HCT116 (cell line): ENCODE data around the gene POMT1. TPM values are rescaled to one million over a fixed set of nuclear protein-coding genes. Genes with fewer than 3 reads are reported as not detected.

Experiments used
- ATAC-seq: fragments of 200-7000 bp; cut with Tn5 transposase; 2 replicates; pipeline ENCODE4 v1.9.1; 2020; ENCODE audit warnings: mild to moderate bottlenecking, moderate library complexity
- BruUV-seq: library from RNA; stranded (reverse); fragments of 400-500 nt; replicated peaks from 2 replicates; lab custom pipeline; 2021; lab: Mats Ljungman, UMichigan
- CTCF ChIA-PET: fragments of 300-600 bp; sonication (Branson Sonifier 250); formaldehyde crosslinking; loops from one replicate; lab custom pipeline; 2021; ENCODE audit warnings: antibody characterized with exemption; lab: Charles Lee
- POLR2A ChIA-PET: fragments of 300-600, 350-600 bp; sonication (Branson Sonifier 250); formaldehyde crosslinking; loops from one replicate; lab custom pipeline; 2021; ENCODE audit warnings: antibody characterized with exemption; lab: Charles Lee
- RAD21 ChIA-PET, 2 experiments: fragments of 300-600 bp; sonication (Branson Sonifier 250); formaldehyde crosslinking; loops; one replicate each; lab custom pipeline; 2023; ENCODE audit warnings: low total read pairs in 2 of 2; ENCODE audit not compliant: uncharacterized antibody in 2 of 2, unreplicated experiment in 2 of 2, low non-redundant PET in 1 of 2; lab: Charles Lee
- DNase-seq: peaks from one replicate; pipeline ENCODE4 v3.0.0-alpha.2; 2010; ENCODE audit warnings: low read depth, low spot score
- H2AFZ ChIP-seq: fragments of 200-600 bp; shearing (Covaris generic), sonication (generic); 2 replicates; pipeline ENCODE4 v1.6.1; 2017; ENCODE audit warnings: low read depth, mixed run types, mixed read lengths, antibody characterized with exemption, low read length; ENCODE audit not compliant: poor library complexity, severe bottlenecking
- H3K27ac ChIP-seq: 2 replicates; pipeline ENCODE4 v1.5.1; 2012; ENCODE audit warnings: low read depth, low read length
- H3K27me3 ChIP-seq: fragments of 200-600 bp; sonication (generic); 2 replicates; pipeline ENCODE4 v1.6.1; 2016; ENCODE audit warnings: mixed run types, low read length, mixed read lengths; ENCODE audit not compliant: insufficient read depth
- H3K36me3 ChIP-seq, 2 experiments: fragments of 200-500 bp in 1 of 2; fragments of 200-600 bp in 1 of 2; sonication (Bioruptor generic) in 1 of 2; sonication (generic) in 1 of 2; 2 replicates each; pipeline versions ENCODE4 v1.5.1 to v1.6.1; 2014 to 2016; ENCODE audit warnings: low read length in 2 of 2, inconsistent platforms in 1 of 2, mixed read lengths in 1 of 2, mixed run types in 1 of 2; ENCODE audit not compliant: insufficient read depth in 2 of 2, control insufficient read depth in 1 of 2
- H3K4me1 ChIP-seq, 2 experiments: fragments of 200-600 bp in 1 of 2; sonication (generic) in 1 of 2; 2 replicates each; pipeline versions ENCODE4 v1.5.1 to v1.6.1; 2012 to 2017; ENCODE audit warnings: low read length in 2 of 2, inconsistent platforms in 1 of 2, mild to moderate bottlenecking in 1 of 2, mixed read lengths in 1 of 2, mixed run types in 1 of 2, moderate library complexity in 1 of 2; ENCODE audit not compliant: insufficient read depth in 2 of 2, control insufficient read depth in 1 of 2
- H3K4me2 ChIP-seq: fragments of 200-600 bp; sonication (generic); 2 replicates; pipeline ENCODE4 v1.6.1; 2017; ENCODE audit warnings: mixed run types, low read length, mixed read lengths
- H3K4me3 ChIP-seq, 2 experiments: fragments of 200-600 bp in 1 of 2; sonication (generic) in 1 of 2; replicated peaks in 1 of 2; 2 replicates each; pipeline ENCODE4 v1.5.1; 2011 to 2016; ENCODE audit warnings: low read length in 2 of 2, control low read depth in 1 of 2, low read depth in 1 of 2, mild to moderate bottlenecking in 1 of 2, mixed read lengths in 1 of 2, mixed run types in 1 of 2
- H3K79me2 ChIP-seq: fragments of 200-600 bp; sonication (generic); 2 replicates; pipeline ENCODE4 v1.6.1; 2017; ENCODE audit warnings: mild to moderate bottlenecking, mixed run types, low read length, moderate library complexity, mixed read lengths; ENCODE audit not compliant: insufficient read depth
- H3K9ac ChIP-seq: fragments of 200-600 bp; sonication (generic); 2 replicates; pipeline ENCODE4 v1.6.1; 2016; ENCODE audit warnings: low read length, mixed read lengths
- H3K9me2 ChIP-seq: fragments of 200-600 bp; sonication (generic), shearing (Covaris generic); 2 replicates; pipeline ENCODE4 v1.6.1; 2017; ENCODE audit warnings: mixed run types, mild to moderate bottlenecking, moderate library complexity; ENCODE audit not compliant: insufficient read depth
- H3K9me3 ChIP-seq, 2 experiments: fragments of 200-500 bp in 1 of 2; fragments of 200-600 bp in 1 of 2; sonication (Bioruptor generic) in 1 of 2; sonication (generic) in 1 of 2; 2 replicates each; pipeline ENCODE4 v1.6.1; 2014 to 2017; ENCODE audit warnings: low read length in 2 of 2, mixed read lengths in 2 of 2, inconsistent platforms in 1 of 2, low read depth in 1 of 2, mild to moderate bottlenecking in 1 of 2, mixed run types in 1 of 2, moderate library complexity in 1 of 2; ENCODE audit not compliant: control insufficient read depth in 1 of 2, insufficient read depth in 1 of 2
- H4K20me1 ChIP-seq: fragments of 200-600 bp; sonication (generic), shearing (Covaris generic); 2 replicates; pipeline ENCODE4 v1.6.1; 2017; ENCODE audit warnings: mixed run types, mild to moderate bottlenecking, moderate library complexity; ENCODE audit not compliant: insufficient read depth
- EZH2phosphoT487 ChIP-seq: fragments of 200-600 bp; IDR thresholded peaks from 2 replicates; pipeline ENCODE4 v1.6.1; 2018; ENCODE audit warnings: antibody characterized with exemption, borderline replicate concordance
- JUND ChIP-seq: IDR thresholded peaks from 2 replicates; pipeline ENCODE4 v1.6.1; 2012
- ZFX ChIP-seq: fragments of 450-650 bp; IDR thresholded peaks from 2 replicates; pipeline ENCODE4 v1.6.1; 2017
- ZNF274 ChIP-seq: fragments of 200-500 bp; sonication (Bioruptor generic); IDR thresholded peaks from 2 replicates; pipeline ENCODE4 v1.6.1; 2014; ENCODE audit warnings: mild to moderate bottlenecking, low read depth, low read length, inconsistent platforms
- intact Hi-C: fragments of 100-400 bp; cut with micrococcal nuclease; formaldehyde crosslinking; loops from 2 replicates; pipeline ENCODE4 v1.10.0; 2022
- total RNA-seq: library from RNA; stranded (reverse); gene quantifications from one replicate; pipeline ENCODE4 v1.2.1, GENCODE V29; 2021; ENCODE audit not compliant: unreplicated experiment
- TF ChIP-seq, protein P1 (sequence below): IDR thresholded peaks from 2 replicates; pipeline ENCODE4 v1.6.1; 2012

POMT1 gene
- total RNA-seq, 1 experiment from 2014 or later = 21.4 TPM

DNA sequence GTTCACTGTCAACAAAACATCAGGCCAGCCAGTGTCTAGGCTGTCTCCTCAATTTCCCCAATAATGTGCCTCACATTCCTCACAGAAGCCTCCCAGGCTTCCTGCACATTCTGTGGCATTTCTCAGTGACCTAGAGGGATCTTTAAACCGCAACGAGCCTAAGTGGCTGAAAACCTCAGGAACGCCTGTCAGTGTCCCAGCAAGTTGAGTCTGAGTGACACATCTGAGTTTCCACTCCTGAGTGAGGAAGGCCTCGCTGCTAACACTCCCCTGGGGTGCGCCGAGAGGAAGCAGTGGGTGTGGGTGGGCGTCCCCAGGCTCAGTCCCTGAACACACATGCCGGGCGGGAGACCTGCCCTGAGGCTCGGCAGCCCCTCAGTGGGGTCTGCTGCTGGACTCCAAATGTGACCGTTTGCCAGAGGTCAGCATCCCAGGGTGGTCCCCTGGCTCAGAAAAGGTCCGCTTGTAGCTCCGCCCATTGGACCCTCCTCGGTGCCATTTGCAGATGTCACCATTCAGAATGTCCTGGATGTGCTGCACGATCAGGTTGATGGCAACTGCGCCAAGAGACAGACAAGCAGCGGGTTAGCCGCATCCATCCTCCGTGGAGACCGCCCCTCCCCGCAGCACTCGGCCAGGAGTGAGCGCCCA is 22.1 kb downstream of the POMT1 start:
- DNase-seq = no peak
- POLR2A ChIA-PET = no interaction called here
- ATAC-seq = no peak
- no peaks in the 10 kb centered on the region for H4K20me1 ChIP-seq
- peaks cover 2% of the 10 kb centered on the region; the same call in 1 of the 2 replicates for H3K79me2 ChIP-seq
- RAD21 ChIA-PET = no interaction called here
- H3K4me2 ChIP-seq = no peak overlapping the region
- H3K9ac ChIP-seq = no peak overlapping the region
- CTCF ChIA-PET = no interaction called here
- intact Hi-C loops = no loop called here
- H3K36me3 ChIP-seq = peaks cover 10 to 24% of the 10 kb centered on the region in 2 experiments; a peak in 3 of 4 replicates
- no peak overlapping the region for H3K27ac ChIP-seq
- BruUV-seq = no TSS peak
- H3K4me3 ChIP-seq = no peak overlapping the region
- no peaks in the 10 kb centered on the region for H3K9me3 ChIP-seq
- no peak overlapping the region for H2AFZ ChIP-seq
- TF ChIP-seq, protein P1, sequence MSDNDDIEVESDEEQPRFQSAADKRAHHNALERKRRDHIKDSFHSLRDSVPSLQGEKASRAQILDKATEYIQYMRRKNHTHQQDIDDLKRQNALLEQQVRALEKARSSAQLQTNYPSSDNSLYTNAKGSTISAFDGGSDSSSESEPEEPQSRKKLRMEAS = no peak
- TF ChIP-seq EZH2phosphoT487 (no peak), ZFX (no peak), ZNF274 (no peak), JUND (no peak)
- H3K9me2 ChIP-seq = no peaks in the 10 kb centered on the region
- no peaks in the 10 kb centered on the region for H3K27me3 ChIP-seq
- H3K4me1 ChIP-seq = peaks cover 0 to under 1% of the 10 kb centered on the region in 2 experiments; a peak in 1 of 4 replicates

DNA sequence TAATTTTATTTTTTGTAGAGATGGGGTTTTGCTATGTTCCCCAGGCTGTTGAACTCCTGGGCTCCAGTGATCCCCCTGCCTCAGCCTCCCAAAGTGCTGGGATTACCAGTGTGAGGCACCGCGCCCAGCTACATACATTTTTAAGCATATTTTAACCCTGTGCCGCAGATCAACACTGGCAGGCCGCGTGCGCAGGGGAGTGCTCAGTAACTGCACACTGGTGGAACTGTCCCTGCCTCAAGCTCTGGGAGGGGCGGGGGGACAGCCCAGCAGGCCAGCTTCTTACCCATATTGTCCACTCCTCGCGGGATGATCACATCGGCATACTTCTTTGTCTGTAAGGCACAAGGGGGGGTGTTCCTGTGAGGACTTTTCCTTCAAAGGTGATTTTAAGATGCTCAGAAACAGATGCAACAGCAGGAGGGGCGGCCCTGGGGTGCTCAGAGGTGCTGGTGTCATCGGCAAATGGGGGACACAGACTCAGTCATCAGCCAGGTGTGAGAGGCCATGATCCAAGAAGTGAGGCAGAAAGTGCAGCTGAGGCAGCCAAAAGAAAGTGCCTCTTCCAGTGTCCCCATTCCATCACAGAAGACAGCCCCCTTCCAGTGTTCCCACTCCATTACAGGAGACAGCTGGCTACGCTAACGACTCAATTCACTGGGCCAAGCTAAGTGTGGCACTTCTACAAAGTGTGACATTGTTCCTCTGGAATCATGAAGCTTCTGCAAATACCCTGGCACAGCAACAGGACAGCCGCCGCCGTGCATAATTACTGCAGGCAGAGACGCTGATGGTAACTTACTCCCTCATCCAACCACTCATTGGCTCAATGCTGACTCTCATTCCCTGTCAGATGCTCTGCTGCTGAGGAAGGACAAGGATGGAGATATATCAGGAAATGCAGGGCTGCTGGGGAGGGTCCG is 23.2 kb downstream of the POMT1 start:
- H3K36me3 ChIP-seq = peaks cover 10 to 19% of the 10 kb centered on the region in 2 experiments; a peak in 3 of 4 replicates
- DNase-seq (no peak), ATAC-seq (no peak)
- no peak overlapping the region for H3K4me2 ChIP-seq
- TF ChIP-seq JUND = no peak
- TF ChIP-seq, protein P1 = no peak
- no peak overlapping the region for H3K9ac ChIP-seq
- H3K9me3 ChIP-seq = no peaks in the 10 kb centered on the region
- no peak overlapping the region for H3K27ac ChIP-seq
- ChIA-PET RAD21 (no interaction called here), CTCF (no interaction called here), POLR2A (no interaction called here)
- BruUV-seq = no TSS peak
- no peak overlapping the region for H3K4me3 ChIP-seq
- H3K27me3 ChIP-seq = no peaks in the 10 kb centered on the region
- peaks cover 11% of the 10 kb centered on the region; the same call in 1 of the 2 replicates for H3K79me2 ChIP-seq
- H3K4me1 ChIP-seq = peaks cover 0 to 8% of the 10 kb centered on the region in 2 experiments; a peak in 1 of 4 replicates
- H2AFZ ChIP-seq = no peak overlapping the region
- intact Hi-C loops = no loop called here
- H4K20me1 ChIP-seq = no peaks in the 10 kb centered on the region
- no peaks in the 10 kb centered on the region for H3K9me2 ChIP-seq
